H9 (cell line): ENCODE results near the gene CA9. TPM values are rescaled to one million over a fixed set of nuclear protein-coding genes. Genes with fewer than 3 reads are reported as not detected.
"Not testable (repeated sequence)": the region's sequence is repeated elsewhere in the genome, so short reads cannot be mapped to it uniquely, and the experiment has no call there.

Experiments used
- DNase-seq: peaks from one replicate; pipeline ENCODE4 v3.0.0-alpha.2; 2017
- H2AFZ ChIP-seq: one replicate; pipeline ENCODE4 v1.6.1; 2013; ENCODE audit warnings: mild to moderate bottlenecking, low read length, control low read depth, moderate library complexity
- H2AK5ac ChIP-seq: 2 replicates; pipeline ENCODE4 v1.6.1; 2013; ENCODE audit warnings: low read length, control low read depth, mixed read lengths; ENCODE audit not compliant: insufficient read length
- H2BK120ac ChIP-seq: one replicate; pipeline ENCODE4 v1.6.1; 2013; ENCODE audit warnings: low read depth, mild to moderate bottlenecking, low read length, control low read depth, inconsistent platforms; ENCODE audit not compliant: poor library complexity, severe bottlenecking
- H2BK12ac ChIP-seq: 2 replicates; pipeline ENCODE4 v1.6.1; 2013; ENCODE audit warnings: low read length, control low read depth, mixed read lengths, low read depth; ENCODE audit not compliant: insufficient read length
- H2BK15ac ChIP-seq: 2 replicates; pipeline ENCODE4 v1.6.1; 2013; ENCODE audit warnings: low read depth, low read length, control low read depth
- H2BK20ac ChIP-seq: one replicate; pipeline ENCODE4 v1.6.1; 2013; ENCODE audit warnings: low read depth, mild to moderate bottlenecking, low read length, control low read depth, inconsistent platforms; ENCODE audit not compliant: poor library complexity, severe bottlenecking
- H2BK5ac ChIP-seq: 2 replicates; pipeline ENCODE4 v1.6.1; 2013; ENCODE audit warnings: low read length, control low read depth, mixed read lengths; ENCODE audit not compliant: insufficient read length
- H3K14ac ChIP-seq: 2 replicates; pipeline ENCODE4 v1.6.1; 2013; ENCODE audit warnings: low read length, control low read depth; ENCODE audit not compliant: insufficient read depth
- H3K18ac ChIP-seq: 2 replicates; pipeline ENCODE4 v1.6.1; 2013; ENCODE audit warnings: low read depth, mild to moderate bottlenecking, mixed read lengths, low read length, control low read depth; ENCODE audit not compliant: insufficient read length
- H3K23ac ChIP-seq: 2 replicates; pipeline ENCODE4 v1.6.1; 2013; ENCODE audit warnings: low read length, control low read depth, mixed read lengths, low read depth; ENCODE audit not compliant: insufficient read length
- H3K23me2 ChIP-seq: 2 replicates; pipeline ENCODE4 v1.6.1; 2013; ENCODE audit warnings: low read depth, mild to moderate bottlenecking, mixed read lengths, low read length, control low read depth; ENCODE audit not compliant: insufficient read length, poor library complexity, severe bottlenecking
- H3K27ac ChIP-seq: 2 replicates; pipeline ENCODE4 v1.5.1; 2013; ENCODE audit warnings: low read length, control low read depth, mixed read lengths, low read depth; ENCODE audit not compliant: insufficient read length
- H3K27me3 ChIP-seq: 2 replicates; pipeline ENCODE4 v1.6.1; 2013; ENCODE audit warnings: low read length, control low read depth, inconsistent platforms; ENCODE audit not compliant: insufficient read depth
- H3K4ac ChIP-seq: 2 replicates; pipeline ENCODE4 v1.6.1; 2013; ENCODE audit warnings: low read depth, mild to moderate bottlenecking, control low read depth, inconsistent platforms, low read length, moderate library complexity
- H3K4me1 ChIP-seq: 2 replicates; pipeline ENCODE4 v1.6.1; 2013; ENCODE audit warnings: low read length, control low read depth, inconsistent platforms; ENCODE audit not compliant: insufficient read depth
- H3K4me2 ChIP-seq: 2 replicates; pipeline ENCODE4 v1.6.1; 2013; ENCODE audit warnings: low read length, control low read depth, mixed read lengths; ENCODE audit not compliant: insufficient read length, insufficient read depth
- H3K56ac ChIP-seq: 2 replicates; pipeline ENCODE4 v1.6.1; 2013; ENCODE audit warnings: low read depth, mild to moderate bottlenecking, mixed read lengths, low read length, control low read depth; ENCODE audit not compliant: insufficient read length
- H3K79me1 ChIP-seq: 2 replicates; pipeline ENCODE4 v1.6.1; 2013; ENCODE audit warnings: low read depth, mild to moderate bottlenecking, moderate library complexity, low read length, control low read depth, inconsistent platforms; ENCODE audit not compliant: insufficient read depth, poor library complexity, severe bottlenecking
- H3K79me2 ChIP-seq: 2 replicates; pipeline ENCODE4 v1.6.1; 2013; ENCODE audit warnings: low read length, control low read depth, inconsistent platforms; ENCODE audit not compliant: insufficient read depth
- H3K9ac ChIP-seq: 2 replicates; pipeline ENCODE4 v1.6.1; 2013; ENCODE audit warnings: low read length, control low read depth, mixed read lengths; ENCODE audit not compliant: insufficient read length; ENCODE audit errors: extremely low read depth
- H3K9me3 ChIP-seq: one replicate; pipeline ENCODE4 v1.6.1; 2013; ENCODE audit warnings: low read depth, low read length, inconsistent platforms; ENCODE audit not compliant: control insufficient read depth
- H3T11ph ChIP-seq: one replicate; pipeline ENCODE4 v1.6.1; 2013; ENCODE audit warnings: mild to moderate bottlenecking, low read length, control low read depth, inconsistent platforms
- H4K20me1 ChIP-seq: one replicate; pipeline ENCODE4 v1.6.1; 2013; ENCODE audit not compliant: control insufficient read depth, insufficient read length, insufficient read depth
- H4K5ac ChIP-seq: 2 replicates; pipeline ENCODE4 v1.6.1; 2013; ENCODE audit warnings: low read depth, mild to moderate bottlenecking, mixed read lengths, low read length, control low read depth; ENCODE audit not compliant: insufficient read length
- H4K8ac ChIP-seq: replicated peaks from 2 replicates; pipeline ENCODE4 v1.6.1; 2013; ENCODE audit warnings: low read length, control low read depth, mixed read lengths, low read depth; ENCODE audit not compliant: insufficient read length
- H4K91ac ChIP-seq: 2 replicates; pipeline ENCODE4 v1.6.1; 2013; ENCODE audit warnings: low read depth, mild to moderate bottlenecking, moderate library complexity, mixed read lengths, low read length, control low read depth; ENCODE audit not compliant: insufficient read length
- H3K27ac Mint-ChIP-seq, 3 experiments: 2 replicates in 2 of 3; 3 replicates in 1 of 3; pipeline ENCODE4 v1.8.0; 2020 to 2021; ENCODE audit warnings: mixed read lengths in 3 of 3, mild to moderate bottlenecking in 1 of 3, moderate library complexity in 1 of 3
- H3K27me3 Mint-ChIP-seq: 2 replicates; pipeline ENCODE4 v1.8.0; 2021; ENCODE audit warnings: low read depth, mild to moderate bottlenecking, moderate library complexity, mixed read lengths
- H3K36me3 Mint-ChIP-seq, 3 experiments: 2 replicates in 2 of 3; 3 replicates in 1 of 3; pipeline ENCODE4 v1.8.0; 2020 to 2021; ENCODE audit warnings: low read depth in 3 of 3, mixed read lengths in 3 of 3; ENCODE audit not compliant: insufficient read depth in 1 of 3
- H3K4me1 Mint-ChIP-seq, 2 experiments: 2 replicates each; pipeline ENCODE4 v1.8.0; 2020; ENCODE audit warnings: mixed read lengths in 2 of 2
- H3K4me3 Mint-ChIP-seq, 2 experiments: 2 replicates in 1 of 2; 3 replicates in 1 of 2; pipeline ENCODE4 v1.8.0; 2020 to 2021; ENCODE audit warnings: mild to moderate bottlenecking in 2 of 2, mixed read lengths in 2 of 2, moderate library complexity in 1 of 2
- H3K9me3 Mint-ChIP-seq, 2 experiments: 2 replicates in 1 of 2; 3 replicates in 1 of 2; pipeline ENCODE4 v1.8.0; 2020; ENCODE audit warnings: mild to moderate bottlenecking in 2 of 2, mixed read lengths in 2 of 2, moderate library complexity in 1 of 2
- WGBS: extraction: QIAGEN DNeasy Blood & Tissue Kit; methylation state at CpG from one replicate; pipeline ENCODE4 v1.1.7; 2013; ENCODE audit warnings: missing lambda C conversion rate, low lambda C conversion rate, mixed read lengths; ENCODE audit not compliant: insufficient read length; ENCODE audit errors: extremely low coverage; 5-methylcytosine and 5-hydroxymethylcytosine counted together
- total RNA-seq: library from RNA; stranded (reverse); gene quantifications from 2 replicates; pipeline ENCODE4 v1.2.1, GENCODE V29; 2021
- TF ChIP-seq, protein P1 (sequence below): fragments of 200-600 bp; sonication (generic); conservative IDR thresholded peaks from 3 replicates; pipeline ENCODE4 v1.8.0; 2021; ENCODE audit warnings: antibody characterized with exemption, mild to moderate bottlenecking

Gene CA9
- total RNA-seq, 1 experiment from 2014 or later, result 0.94 TPM

DNA sequence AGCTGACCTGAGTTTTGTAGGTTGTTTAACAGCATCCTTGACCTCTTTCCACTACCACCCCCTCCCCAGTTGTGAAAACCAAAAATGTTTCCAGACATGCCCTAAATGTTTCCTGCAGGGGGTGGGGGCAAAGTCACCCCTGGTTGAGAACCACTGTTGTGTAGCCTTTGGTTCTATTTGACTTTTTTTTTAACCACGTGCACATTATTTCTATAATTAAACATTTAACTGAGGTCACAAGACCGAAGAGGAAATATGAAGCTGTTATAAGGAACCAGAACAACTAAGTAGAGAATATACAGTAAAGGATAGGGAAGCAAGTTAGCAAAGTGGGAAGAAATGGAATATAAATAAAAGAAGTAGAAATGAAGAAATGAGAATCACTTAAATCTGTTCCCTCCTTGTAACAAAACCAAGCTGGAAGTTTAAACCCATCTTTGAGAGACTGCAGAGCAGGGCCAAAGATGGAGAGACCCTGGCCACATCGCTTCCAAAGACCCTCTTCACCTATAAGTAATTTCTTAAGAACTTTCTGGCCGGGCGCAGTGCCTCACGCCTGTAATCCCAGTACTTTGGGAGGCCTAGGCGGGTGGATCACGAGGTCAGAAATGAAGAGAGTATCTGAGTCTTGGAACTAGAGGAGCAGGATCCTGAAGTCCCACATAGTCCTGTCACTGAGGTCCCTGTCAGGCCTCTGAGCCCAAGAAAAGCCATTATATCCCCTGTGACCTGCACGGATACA is 37.4 kb upstream of the CA9 start:
- H3K4me1 Mint-ChIP-seq, result no peaks in the 10 kb centered on the region
- no peak overlapping the region for H3K4me2 ChIP-seq
- H4K8ac ChIP-seq, result no peak overlapping the region
- no peaks in the 10 kb centered on the region for H4K20me1 ChIP-seq
- H3K27ac Mint-ChIP-seq, result no peak overlapping the region
- no peaks in the 10 kb centered on the region for H3K27me3 ChIP-seq
- H3K9me3 Mint-ChIP-seq, result peaks cover 4 to 11% of the 10 kb centered on the region in 2 experiments; a peak in 4 of 5 replicates
- no peak overlapping the region for H2BK20ac ChIP-seq
- H3T11ph ChIP-seq, result no peak overlapping the region
- no peak overlapping the region for H2AK5ac ChIP-seq
- no peak overlapping the region for H3K18ac ChIP-seq
- H2BK5ac ChIP-seq, result no peak overlapping the region
- H3K79me1 ChIP-seq, result no peaks in the 10 kb centered on the region
- H3K14ac ChIP-seq, result no peak overlapping the region
- H4K5ac ChIP-seq, result no peak overlapping the region
- no peak overlapping the region for H2AFZ ChIP-seq
- H3K23ac ChIP-seq, result no peak overlapping the region
- peaks cover 10% of the 10 kb centered on the region for H3K27me3 Mint-ChIP-seq
- DNase-seq, result no peak
- H2BK120ac ChIP-seq, result no peak overlapping the region
- H2BK12ac ChIP-seq, result no peak overlapping the region
- peaks cover 8 to 12% (median 9%) of the 10 kb centered on the region in 3 experiments for H3K36me3 Mint-ChIP-seq
- no peaks in the 10 kb centered on the region for H3K9me3 ChIP-seq
- H3K79me2 ChIP-seq, result no peaks in the 10 kb centered on the region
- no peak overlapping the region for H3K9ac ChIP-seq
- WGBS, result no CpG with 5 or more reads among the region's 9 CpGs
- H3K4ac ChIP-seq, result no peak overlapping the region
- H3K56ac ChIP-seq, result no peak overlapping the region
- no peaks in the 10 kb centered on the region for H3K4me1 ChIP-seq
- no peak overlapping the region for H4K91ac ChIP-seq
- no peaks in the 10 kb centered on the region for H3K23me2 ChIP-seq
- H3K4me3 Mint-ChIP-seq, result no peak overlapping the region
- no peak overlapping the region for H2BK15ac ChIP-seq
- TF ChIP-seq, protein P1, sequence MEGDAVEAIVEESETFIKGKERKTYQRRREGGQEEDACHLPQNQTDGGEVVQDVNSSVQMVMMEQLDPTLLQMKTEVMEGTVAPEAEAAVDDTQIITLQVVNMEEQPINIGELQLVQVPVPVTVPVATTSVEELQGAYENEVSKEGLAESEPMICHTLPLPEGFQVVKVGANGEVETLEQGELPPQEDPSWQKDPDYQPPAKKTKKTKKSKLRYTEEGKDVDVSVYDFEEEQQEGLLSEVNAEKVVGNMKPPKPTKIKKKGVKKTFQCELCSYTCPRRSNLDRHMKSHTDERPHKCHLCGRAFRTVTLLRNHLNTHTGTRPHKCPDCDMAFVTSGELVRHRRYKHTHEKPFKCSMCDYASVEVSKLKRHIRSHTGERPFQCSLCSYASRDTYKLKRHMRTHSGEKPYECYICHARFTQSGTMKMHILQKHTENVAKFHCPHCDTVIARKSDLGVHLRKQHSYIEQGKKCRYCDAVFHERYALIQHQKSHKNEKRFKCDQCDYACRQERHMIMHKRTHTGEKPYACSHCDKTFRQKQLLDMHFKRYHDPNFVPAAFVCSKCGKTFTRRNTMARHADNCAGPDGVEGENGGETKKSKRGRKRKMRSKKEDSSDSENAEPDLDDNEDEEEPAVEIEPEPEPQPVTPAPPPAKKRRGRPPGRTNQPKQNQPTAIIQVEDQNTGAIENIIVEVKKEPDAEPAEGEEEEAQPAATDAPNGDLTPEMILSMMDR, result no peak
- H3K27ac ChIP-seq, result no peak overlapping the region

GRCh38 chr9:35636877-35637246 is 36.9 kb upstream of the CA9 start:
- not testable (repeated sequence) for H3K4ac ChIP-seq, DNase-seq, H3K9me3 ChIP-seq, H3K4me3 Mint-ChIP-seq, H3K27ac ChIP-seq, H4K5ac ChIP-seq, H3K23ac ChIP-seq, H4K91ac ChIP-seq, H2BK12ac ChIP-seq, H2BK120ac ChIP-seq, H2BK20ac ChIP-seq, H3K4me1 ChIP-seq, H4K8ac ChIP-seq, H2BK15ac ChIP-seq, H3K27ac Mint-ChIP-seq, H3K18ac ChIP-seq, H2AFZ ChIP-seq, H3K27me3 Mint-ChIP-seq, H2BK5ac ChIP-seq, H3K9ac ChIP-seq, H3K23me2 ChIP-seq, H3K79me1 ChIP-seq, H3K27me3 ChIP-seq, H3K14ac ChIP-seq, H3K4me2 ChIP-seq, H3K56ac ChIP-seq, H3T11ph ChIP-seq, H3K4me1 Mint-ChIP-seq, H2AK5ac ChIP-seq, H4K20me1 ChIP-seq, H3K79me2 ChIP-seq
- 100% methylated on average over 2 of the region's 6 CpGs for WGBS
- H3K36me3 Mint-ChIP-seq, result peaks cover 9 to 16% (median 12%) of the 10 kb centered on the region in 3 experiments
- peaks cover 4 to 16% of the 10 kb centered on the region in 2 experiments; a peak in 4 of 5 replicates for H3K9me3 Mint-ChIP-seq
